ENCODE results near the gene SLC7A10. TPM values are rescaled to one million over a fixed set of nuclear protein-coding genes. Genes with fewer than 3 reads are reported as not detected.

SLC7A10 gene
- not detected in 2 replicates for total RNA-seq

DNA sequence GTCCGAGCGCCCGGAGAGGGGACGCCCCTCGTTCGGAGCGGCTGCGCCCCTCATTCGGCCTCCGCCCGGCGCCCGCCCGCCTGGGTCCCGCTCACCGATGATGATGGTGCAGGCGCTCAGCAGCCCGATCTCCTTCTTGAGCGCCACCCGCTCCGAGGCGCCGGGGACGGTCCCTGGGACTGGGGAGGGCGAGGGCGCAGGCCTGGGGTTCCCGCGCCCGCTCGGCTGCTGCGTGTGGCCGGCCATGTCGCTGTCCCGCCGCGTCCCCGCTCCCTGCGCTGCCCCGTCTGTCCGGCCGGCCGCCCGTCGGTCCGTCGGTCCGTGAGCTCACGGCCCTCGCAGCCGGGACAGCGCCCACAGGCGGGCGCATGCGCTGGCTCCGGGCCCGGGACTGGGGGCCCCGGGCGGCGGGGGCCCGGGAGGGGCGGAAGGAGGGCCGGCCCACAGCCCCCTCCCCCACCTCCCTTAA, at the start of gene SLC7A10:
TSS of gene SLC7A10 (minus strand) at position 393 of the 469 bp plus-strand sequence. CDS start at position 246, 147 bp downstream.
- Mint-ChIP-seq H3K4me3 (ENCODE audit: low read depth) (no peak within 1 kb of the TSS), H3K36me3 (ENCODE audit: low read depth) (peaks cover 11% of the 10 kb centered on the region), H3K27me3 (ENCODE audit: low read depth) (peaks cover 44% of the 10 kb centered on the region), H3K4me1 (ENCODE audit: low read depth) (no peaks in the 10 kb centered on the region), H3K9me3 (peaks cover 17% of the 10 kb centered on the region), H3K27ac (no peak within 1 kb of the TSS)
- DNase-seq (ENCODE audit: low spot score): no peak
- intact Hi-C loops (cut with micrococcal nuclease): no loop called here

GRCh38 chr19:33274663-33275558, 49.3 kb upstream of the SLC7A10 start:
- Mint-ChIP-seq H3K4me1 (ENCODE audit: low read depth) (peaks cover 4% of the 10 kb centered on the region), H3K27ac (no peak overlapping the region), H3K27me3 (ENCODE audit: low read depth) (no peaks in the 10 kb centered on the region), H3K4me3 (ENCODE audit: low read depth) (no peak overlapping the region), H3K9me3 (no peaks in the 10 kb centered on the region), H3K36me3 (ENCODE audit: low read depth) (no peaks in the 10 kb centered on the region)
- no peak for DNase-seq (ENCODE audit: low spot score)
- intact Hi-C loops (cut with micrococcal nuclease): no loop called here

- Mint-ChIP-seq H3K4me1 (ENCODE audit: low read depth) (peaks cover 4% of the 10 kb centered on the region), H3K9me3 (no peaks in the 10 kb centered on the region), H3K27me3 (ENCODE audit: low read depth) (no peaks in the 10 kb centered on the region), H3K4me3 (ENCODE audit: low read depth) (no peak overlapping the region), H3K27ac (no peak overlapping the region), H3K36me3 (ENCODE audit: low read depth) (no peaks in the 10 kb centered on the region)
- no peak for DNase-seq (ENCODE audit: low spot score)
- intact Hi-C loops (cut with micrococcal nuclease): no loop called here
Measured at GRCh38 chr19:33273881-33274662, 48.4 kb upstream of the SLC7A10 start.

DNA sequence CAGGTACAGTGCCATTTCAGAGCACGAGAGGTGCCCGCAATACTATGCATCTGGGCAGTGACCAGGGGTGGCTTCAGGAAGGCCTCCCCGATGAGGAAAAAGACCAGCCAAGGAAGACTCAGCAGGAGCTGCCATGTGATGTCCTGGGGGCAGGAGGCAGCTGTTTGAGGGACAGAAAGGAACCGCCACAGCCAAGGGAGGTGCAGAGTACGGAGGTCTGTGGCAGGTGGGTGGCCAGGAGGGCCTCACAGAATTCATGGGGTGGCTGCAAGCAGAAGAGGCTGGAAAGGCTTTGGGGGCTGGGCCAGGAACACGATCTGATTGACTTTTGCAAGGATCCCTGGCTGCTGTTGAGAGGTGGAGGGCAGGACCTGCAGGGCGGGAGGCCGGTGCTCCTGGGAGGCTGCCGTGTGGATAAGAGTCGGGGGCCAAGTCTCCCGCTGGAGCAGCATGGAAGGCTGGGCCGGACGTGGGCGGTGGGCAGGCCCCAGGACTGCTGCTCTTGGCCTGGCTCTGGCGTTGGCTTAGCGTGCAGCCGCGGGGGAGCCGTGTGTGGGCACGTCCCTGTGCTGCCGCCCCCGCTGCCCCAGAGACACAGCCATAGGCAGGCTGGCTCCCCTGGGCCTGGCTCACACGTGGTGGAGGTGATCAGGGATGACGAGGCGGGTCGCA, 47.6 kb upstream of the SLC7A10 start:
- Mint-ChIP-seq H3K36me3 (ENCODE audit: low read depth) (no peaks in the 10 kb centered on the region), H3K27me3 (ENCODE audit: low read depth) (no peaks in the 10 kb centered on the region), H3K4me3 (ENCODE audit: low read depth) (no peak overlapping the region), H3K4me1 (ENCODE audit: low read depth) (peaks cover 4% of the 10 kb centered on the region), H3K9me3 (no peaks in the 10 kb centered on the region), H3K27ac (no peak overlapping the region)
- intact Hi-C loops (cut with micrococcal nuclease): no loop called here
- DNase-seq (ENCODE audit: low spot score): no peak

- Mint-ChIP-seq H3K27ac (no peak overlapping the region), H3K36me3 (ENCODE audit: low read depth) (no peaks in the 10 kb centered on the region), H3K4me3 (ENCODE audit: low read depth) (no peak overlapping the region), H3K9me3 (no peaks in the 10 kb centered on the region), H3K27me3 (ENCODE audit: low read depth) (no peaks in the 10 kb centered on the region), H3K4me1 (ENCODE audit: low read depth) (peaks cover 4% of the 10 kb centered on the region)
- intact Hi-C loops (cut with micrococcal nuclease): no loop called here
- DNase-seq (ENCODE audit: low spot score): no peak
Measured at GRCh38 chr19:33271246-33272021, 45.8 kb upstream of the SLC7A10 start.

GRCh38 chr19:33270769-33271168, 45.1 kb upstream of the SLC7A10 start:
- no peaks in the 10 kb centered on the region for H3K36me3 Mint-ChIP-seq (ENCODE audit: low read depth)
- no peak for DNase-seq (ENCODE audit: low spot score)
- no peaks in the 10 kb centered on the region for H3K9me3 Mint-ChIP-seq
- no peak overlapping the region for H3K4me3 Mint-ChIP-seq (ENCODE audit: low read depth)
- H3K27ac Mint-ChIP-seq: no peak overlapping the region
- peaks cover 4% of the 10 kb centered on the region for H3K4me1 Mint-ChIP-seq (ENCODE audit: low read depth)
- intact Hi-C loops (cut with micrococcal nuclease): no loop called here
- H3K27me3 Mint-ChIP-seq (ENCODE audit: low read depth): no peaks in the 10 kb centered on the region

DNA sequence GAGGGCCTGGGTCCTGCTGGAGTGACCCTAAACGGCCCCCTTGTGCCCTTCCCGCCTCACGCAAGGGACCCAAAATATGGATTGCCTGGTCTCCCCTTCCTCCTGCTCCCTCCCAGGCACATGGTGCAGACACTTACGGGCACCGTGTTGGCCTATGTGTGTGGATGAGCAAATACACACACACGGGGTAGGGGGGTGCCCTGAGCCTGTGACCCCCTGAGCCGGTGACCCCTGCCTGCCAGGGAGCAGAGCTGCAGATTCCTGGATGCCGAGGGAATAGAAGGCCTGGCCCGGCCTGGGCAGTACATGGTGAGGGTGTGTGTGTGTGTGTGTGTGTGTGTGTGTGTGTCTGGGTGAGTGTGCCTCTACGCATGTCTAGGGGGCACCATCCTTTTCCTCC, 43.4 kb upstream of the SLC7A10 start:
- Mint-ChIP-seq H3K4me1 (ENCODE audit: low read depth) (peaks cover 2% of the 10 kb centered on the region), H3K36me3 (ENCODE audit: low read depth) (no peaks in the 10 kb centered on the region), H3K27me3 (ENCODE audit: low read depth) (no peaks in the 10 kb centered on the region), H3K27ac (no peak overlapping the region), H3K4me3 (ENCODE audit: low read depth) (no peak overlapping the region), H3K9me3 (no peaks in the 10 kb centered on the region)
- intact Hi-C loops (cut with micrococcal nuclease): no loop called here
- no peak for DNase-seq (ENCODE audit: low spot score)

GRCh38 chr19:33268162-33268991, 42.7 kb upstream of the SLC7A10 start:
- intact Hi-C loops (cut with micrococcal nuclease): no loop called here
- DNase-seq (ENCODE audit: low spot score): no peak
- Mint-ChIP-seq H3K27ac (no peak overlapping the region), H3K36me3 (ENCODE audit: low read depth) (no peaks in the 10 kb centered on the region), H3K9me3 (no peaks in the 10 kb centered on the region), H3K27me3 (ENCODE audit: low read depth) (no peaks in the 10 kb centered on the region), H3K4me1 (ENCODE audit: low read depth) (no peaks in the 10 kb centered on the region), H3K4me3 (ENCODE audit: low read depth) (no peak overlapping the region)

DNA sequence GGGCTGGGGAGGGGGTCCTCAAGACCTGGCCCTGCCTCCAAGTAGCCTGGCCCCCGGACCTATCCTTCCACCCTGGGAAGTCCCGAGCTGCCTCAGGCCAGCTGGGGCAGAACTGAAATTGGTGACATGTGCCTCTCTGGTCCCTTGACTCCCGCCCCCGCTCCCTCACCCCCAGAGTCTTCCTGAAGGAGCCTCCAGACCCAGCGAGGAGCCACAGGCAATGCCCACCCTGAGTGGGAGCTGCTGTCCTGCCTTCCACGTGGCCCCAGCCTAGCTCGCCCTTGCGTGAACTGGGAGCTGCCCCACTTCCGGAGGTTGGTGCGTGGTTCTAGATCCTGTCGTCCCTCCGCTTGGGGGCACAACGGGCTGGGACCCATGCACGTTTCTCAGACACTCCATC, 42.1 kb upstream of the SLC7A10 start:
- no peak overlapping the region for H3K27ac Mint-ChIP-seq
- H3K36me3 Mint-ChIP-seq (ENCODE audit: low read depth): no peaks in the 10 kb centered on the region
- H3K4me3 Mint-ChIP-seq (ENCODE audit: low read depth): no peak overlapping the region
- H3K9me3 Mint-ChIP-seq: no peaks in the 10 kb centered on the region
- H3K27me3 Mint-ChIP-seq (ENCODE audit: low read depth): no peaks in the 10 kb centered on the region
- DNase-seq (ENCODE audit: low spot score): no peak
- intact Hi-C loops (cut with micrococcal nuclease): no loop called here
- H3K4me1 Mint-ChIP-seq (ENCODE audit: low read depth): no peaks in the 10 kb centered on the region

DNA sequence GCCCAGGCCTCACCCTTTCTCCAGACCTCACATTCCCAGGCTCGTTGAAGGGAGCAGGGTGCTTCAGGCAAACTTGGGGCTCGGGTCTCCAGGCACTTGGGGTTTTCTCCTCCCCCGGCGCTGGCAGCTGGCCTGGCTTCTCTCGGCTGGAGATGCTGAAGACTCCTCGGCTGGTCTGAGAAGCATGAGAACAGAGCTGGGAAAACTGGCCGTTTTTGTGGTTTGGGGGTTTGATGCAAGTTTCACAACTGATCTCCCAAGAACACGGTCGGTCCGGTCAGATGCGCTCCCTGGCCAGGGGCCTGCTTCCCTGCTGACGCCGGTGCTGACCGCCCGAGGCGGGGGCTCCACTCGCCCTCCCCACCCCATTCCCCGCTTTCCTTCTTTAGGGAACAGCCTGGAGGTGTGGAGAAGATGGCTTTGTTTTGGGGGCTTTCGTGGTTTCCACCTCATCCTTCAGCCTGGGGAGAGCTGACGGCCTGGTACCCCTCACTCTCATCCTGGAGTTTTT, 41.4 kb upstream of the SLC7A10 start:
- Mint-ChIP-seq H3K4me3 (ENCODE audit: low read depth) (no peak overlapping the region), H3K4me1 (ENCODE audit: low read depth) (no peaks in the 10 kb centered on the region), H3K27ac (no peak overlapping the region), H3K36me3 (ENCODE audit: low read depth) (no peaks in the 10 kb centered on the region), H3K9me3 (no peaks in the 10 kb centered on the region), H3K27me3 (ENCODE audit: low read depth) (no peaks in the 10 kb centered on the region)
- DNase-seq (ENCODE audit: low spot score): no peak
- intact Hi-C loops (cut with micrococcal nuclease): no loop called here

DNA sequence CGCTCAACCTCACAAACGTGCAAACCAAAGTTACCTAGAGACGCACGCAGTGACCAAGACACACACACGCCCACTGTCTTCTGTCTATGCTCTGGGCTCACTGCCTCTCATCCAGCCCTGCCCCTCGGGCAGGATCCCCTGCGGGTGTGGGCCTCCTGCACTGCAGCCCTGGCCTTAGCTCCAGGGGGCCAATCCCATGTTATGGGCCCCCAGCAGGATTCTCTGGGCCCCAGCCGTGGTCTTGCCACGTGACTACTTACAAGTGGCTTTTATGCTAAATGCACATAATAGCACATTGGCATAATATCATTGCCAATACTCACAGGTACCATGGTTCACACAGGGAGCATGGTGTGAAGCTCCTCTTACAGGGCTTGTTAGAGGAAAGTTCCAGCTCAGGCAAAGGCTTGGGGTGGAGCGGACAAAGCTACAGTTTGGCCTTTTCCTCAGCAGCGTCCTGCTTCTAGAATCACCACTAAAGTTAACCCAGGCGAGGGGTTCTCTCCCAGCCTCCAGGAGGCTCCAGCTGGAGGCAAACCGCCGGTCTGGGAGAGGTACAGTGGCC, 39.3 kb upstream of the SLC7A10 start:
- H3K9me3 Mint-ChIP-seq: no peaks in the 10 kb centered on the region
- no peak overlapping the region for H3K27ac Mint-ChIP-seq
- H3K4me1 Mint-ChIP-seq (ENCODE audit: low read depth): peaks cover 4% of the 10 kb centered on the region
- H3K36me3 Mint-ChIP-seq (ENCODE audit: low read depth): no peaks in the 10 kb centered on the region
- no peak for DNase-seq (ENCODE audit: low spot score)
- no peak overlapping the region for H3K4me3 Mint-ChIP-seq (ENCODE audit: low read depth)
- H3K27me3 Mint-ChIP-seq (ENCODE audit: low read depth): peaks cover 4% of the 10 kb centered on the region
- intact Hi-C loops (cut with micrococcal nuclease): no loop called here
